ENCODE results near the gene ZNF366. TPM values are rescaled to one million over a fixed set of nuclear protein-coding genes. Genes with fewer than 3 reads are reported as not detected.

The ZNF366 gene
- polyA plus RNA-seq, 2 of the 4 experiments (the other 2 are of a cell fraction): not detected

DNA sequence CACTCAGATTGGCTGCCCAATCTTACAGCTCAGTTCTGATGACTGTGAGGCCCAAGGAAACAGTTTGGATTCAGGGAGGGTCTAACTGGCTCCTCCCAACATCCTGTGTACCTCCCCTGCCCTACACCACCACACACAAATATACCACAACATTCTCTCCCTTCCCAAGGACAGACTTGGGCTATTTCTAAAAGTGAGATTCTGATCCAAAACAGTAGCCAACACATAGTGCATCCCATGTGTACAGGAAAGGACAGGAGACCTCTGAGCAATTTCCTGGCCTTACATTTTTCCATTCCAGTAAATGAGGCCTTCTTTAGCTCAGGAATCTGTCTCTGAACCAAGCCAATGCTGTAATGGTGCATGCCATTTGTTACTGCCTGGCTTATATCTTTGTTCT lies 20.8 kb downstream of the ZNF366 start:
- ATAC-seq: no peak
- H3K4me3 ChIP-seq: no peak overlapping the region
- no peak overlapping the region for H3K27ac ChIP-seq
- H3K4me1 ChIP-seq: no peaks in the 10 kb centered on the region
- no peak for FAIRE-seq
- no peak for DNase-seq (ENCODE audit: low read depth in 1 of 2, low spot score in 1 of 2)
- POLR2A ChIA-PET: no interaction called here
- CTCF ChIA-PET: interaction anchor here (1.2 kb wide), 1 partner anchor 17 kb away, joined by 3 read pairs; no protein-coding TSS in a partner anchor
- H3K4me2 ChIP-seq: no peak overlapping the region
- H3K9me3 ChIP-seq: no peaks in the 10 kb centered on the region
- no peak for TF ChIP-seq ZSCAN20 (CRISPR knock-in tag; IDR thresholded peaks at IDR 0.05)
- TF ChIP-seq TFCP2L1 (CRISPR knock-in tag; IDR thresholded peaks at IDR 0.05): no peak
- TF ChIP-seq NR3C1 (IDR thresholded peaks at IDR 0.05): no peak
- TF ChIP-seq ESRRA (IDR thresholded peaks at IDR 0.05; ENCODE audit: borderline replicate concordance, low read length): no peak
- TF ChIP-seq JUN (IDR thresholded peaks at IDR 0.05): no peak
- no peak for TF ChIP-seq RFX5 (IDR thresholded peaks at IDR 0.05)

DNA sequence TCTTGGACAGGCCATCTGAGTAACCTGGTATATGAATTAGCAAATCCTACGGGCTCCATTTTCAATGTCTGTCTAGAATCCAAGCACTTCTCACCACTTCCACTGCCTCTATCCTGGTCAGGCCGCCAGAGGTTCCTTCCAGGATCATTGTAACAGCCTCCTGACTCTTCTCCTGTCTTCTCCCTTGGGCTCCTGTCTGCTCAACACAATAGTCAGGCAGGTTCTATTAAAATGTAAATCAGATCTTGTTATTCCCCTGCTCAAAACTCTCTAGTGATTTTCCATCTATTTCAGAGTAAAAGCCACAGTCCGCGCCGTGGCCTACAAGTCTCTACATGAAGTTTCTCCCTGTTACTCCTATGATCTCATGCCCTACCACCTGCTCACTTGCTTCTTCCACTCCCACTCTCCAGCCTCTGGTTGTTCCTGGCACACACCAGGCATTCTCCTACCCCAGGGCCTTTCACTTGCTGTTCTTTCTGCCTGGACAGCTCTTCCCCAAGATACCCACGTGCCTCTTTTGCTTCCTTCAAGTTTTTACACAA lies 21.7 kb downstream of the ZNF366 start:
- Histone ChIP-seq H3K4me2 (no peak overlapping the region), H3K4me3 (no peak overlapping the region), H3K9me3 (no peaks in the 10 kb centered on the region), H3K27ac (no peak overlapping the region), H3K4me1 (no peaks in the 10 kb centered on the region)
- ATAC-seq (no peak), DNase-seq (ENCODE audit: low read depth in 1 of 2, low spot score in 1 of 2) (no peak), FAIRE-seq (no peak)
- CTCF ChIA-PET: no interaction called here
- TF ChIP-seq, protein P1, sequence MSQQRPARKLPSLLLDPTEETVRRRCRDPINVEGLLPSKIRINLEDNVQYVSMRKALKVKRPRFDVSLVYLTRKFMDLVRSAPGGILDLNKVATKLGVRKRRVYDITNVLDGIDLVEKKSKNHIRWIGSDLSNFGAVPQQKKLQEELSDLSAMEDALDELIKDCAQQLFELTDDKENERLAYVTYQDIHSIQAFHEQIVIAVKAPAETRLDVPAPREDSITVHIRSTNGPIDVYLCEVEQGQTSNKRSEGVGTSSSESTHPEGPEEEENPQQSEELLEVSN (IDR thresholded peaks at IDR 0.05; ENCODE audit: borderline replicate concordance, low read depth): no peak
- POLR2A ChIA-PET: no interaction called here
- 72% methylated on average over 6 of the region's 6 CpGs for WGBS (ENCODE audit: missing lambda C conversion rate)

DNA sequence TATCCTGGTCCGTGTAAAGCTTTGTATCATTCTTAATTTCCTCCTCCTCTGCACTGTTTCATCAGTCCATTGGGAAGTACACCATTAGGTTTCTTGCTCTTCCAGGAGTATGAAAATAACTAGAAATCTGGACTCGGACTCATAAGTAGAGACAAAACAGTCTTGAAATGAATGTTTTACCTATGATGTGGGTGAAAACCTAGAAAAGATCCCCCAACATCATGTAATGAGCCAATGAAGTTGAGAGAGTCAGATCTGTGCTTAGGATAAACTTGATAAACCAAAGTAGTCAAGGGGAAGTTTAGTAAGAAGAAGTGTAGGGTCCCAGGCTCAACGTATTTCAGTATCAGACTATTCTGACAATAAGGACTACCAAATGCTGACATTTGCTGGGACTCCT lies 25.2 kb downstream of the ZNF366 start:
- TF ChIP-seq ZSCAN20 (CRISPR knock-in tag; IDR thresholded peaks at IDR 0.05): no peak
- TF ChIP-seq, protein P2, sequence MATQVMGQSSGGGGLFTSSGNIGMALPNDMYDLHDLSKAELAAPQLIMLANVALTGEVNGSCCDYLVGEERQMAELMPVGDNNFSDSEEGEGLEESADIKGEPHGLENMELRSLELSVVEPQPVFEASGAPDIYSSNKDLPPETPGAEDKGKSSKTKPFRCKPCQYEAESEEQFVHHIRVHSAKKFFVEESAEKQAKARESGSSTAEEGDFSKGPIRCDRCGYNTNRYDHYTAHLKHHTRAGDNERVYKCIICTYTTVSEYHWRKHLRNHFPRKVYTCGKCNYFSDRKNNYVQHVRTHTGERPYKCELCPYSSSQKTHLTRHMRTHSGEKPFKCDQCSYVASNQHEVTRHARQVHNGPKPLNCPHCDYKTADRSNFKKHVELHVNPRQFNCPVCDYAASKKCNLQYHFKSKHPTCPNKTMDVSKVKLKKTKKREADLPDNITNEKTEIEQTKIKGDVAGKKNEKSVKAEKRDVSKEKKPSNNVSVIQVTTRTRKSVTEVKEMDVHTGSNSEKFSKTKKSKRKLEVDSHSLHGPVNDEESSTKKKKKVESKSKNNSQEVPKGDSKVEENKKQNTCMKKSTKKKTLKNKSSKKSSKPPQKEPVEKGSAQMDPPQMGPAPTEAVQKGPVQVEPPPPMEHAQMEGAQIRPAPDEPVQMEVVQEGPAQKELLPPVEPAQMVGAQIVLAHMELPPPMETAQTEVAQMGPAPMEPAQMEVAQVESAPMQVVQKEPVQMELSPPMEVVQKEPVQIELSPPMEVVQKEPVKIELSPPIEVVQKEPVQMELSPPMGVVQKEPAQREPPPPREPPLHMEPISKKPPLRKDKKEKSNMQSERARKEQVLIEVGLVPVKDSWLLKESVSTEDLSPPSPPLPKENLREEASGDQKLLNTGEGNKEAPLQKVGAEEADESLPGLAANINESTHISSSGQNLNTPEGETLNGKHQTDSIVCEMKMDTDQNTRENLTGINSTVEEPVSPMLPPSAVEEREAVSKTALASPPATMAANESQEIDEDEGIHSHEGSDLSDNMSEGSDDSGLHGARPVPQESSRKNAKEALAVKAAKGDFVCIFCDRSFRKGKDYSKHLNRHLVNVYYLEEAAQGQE (IDR thresholded peaks at IDR 0.05): no peak
- TF ChIP-seq CEBPB (IDR thresholded peaks at IDR 0.05): no peak
- no peak for TF ChIP-seq HEYL (CRISPR knock-in tag; IDR thresholded peaks at IDR 0.05)
- TF ChIP-seq MAZ (IDR thresholded peaks at IDR 0.05; ENCODE audit: borderline replicate concordance, low read depth, low read length): no peak
- TF ChIP-seq, protein P3, sequence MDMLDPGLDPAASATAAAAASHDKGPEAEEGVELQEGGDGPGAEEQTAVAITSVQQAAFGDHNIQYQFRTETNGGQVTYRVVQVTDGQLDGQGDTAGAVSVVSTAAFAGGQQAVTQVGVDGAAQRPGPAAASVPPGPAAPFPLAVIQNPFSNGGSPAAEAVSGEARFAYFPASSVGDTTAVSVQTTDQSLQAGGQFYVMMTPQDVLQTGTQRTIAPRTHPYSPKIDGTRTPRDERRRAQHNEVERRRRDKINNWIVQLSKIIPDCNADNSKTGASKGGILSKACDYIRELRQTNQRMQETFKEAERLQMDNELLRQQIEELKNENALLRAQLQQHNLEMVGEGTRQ (IDR thresholded peaks at IDR 0.05): no peak
- TF ChIP-seq MAFK (IDR thresholded peaks at IDR 0.05; ENCODE audit: partially characterized antibody): no peak
- TF ChIP-seq RNF2 (IDR thresholded peaks at IDR 0.05; ENCODE audit: borderline replicate concordance, low read depth): no peak
- no peak for TF ChIP-seq HDAC2 (IDR thresholded peaks at IDR 0.05)
- TF ChIP-seq TP53 (CRISPR knock-in tag; IDR thresholded peaks at IDR 0.05): no peak
- no peak for TF ChIP-seq CHD2 (IDR thresholded peaks at IDR 0.05; ENCODE audit: low read length, partially characterized antibody)
- TF ChIP-seq FOSL2 (IDR thresholded peaks at IDR 0.05): no peak
- TF ChIP-seq FOSL2 (CRISPR knock-in tag; IDR thresholded peaks at IDR 0.05): no peak
- TF ChIP-seq KDM1A (IDR thresholded peaks at IDR 0.05; ENCODE audit: low read depth): no peak
- no peak for TF ChIP-seq NFE2L2 (conservative IDR thresholded peaks at IDR 0.05; ENCODE audit: low read length)
- no peak for TF ChIP-seq FOSB (CRISPR knock-in tag; IDR thresholded peaks at IDR 0.05)
- ATAC-seq (no peak), FAIRE-seq (no peak), DNase-seq (ENCODE audit: low read depth in 1 of 2, low spot score in 1 of 2) (no peak)
- Histone ChIP-seq H3K4me2 (no peak overlapping the region), H3K27ac (no peak overlapping the region), H3K4me3 (no peak overlapping the region), H3K4me1 (no peaks in the 10 kb centered on the region), H3K9me3 (no peaks in the 10 kb centered on the region)
- ChIA-PET POLR2A (no interaction called here), CTCF (interaction anchor here (0.6 to 1.9 kb wide), 4 partner anchors 11 to 76 kb away, joined by 3 to 4 read pairs (median 3); no protein-coding TSS in a partner anchor)
- WGBS (ENCODE audit: missing lambda C conversion rate): 43% methylated on average over 3 of the region's 3 CpGs

Measured in A549 (cell line).